Neuronal stem cell (in vitro differentiated cells): ENCODE results near the gene FAH.

Experiments
- DNase-seq: peaks from one replicate; pipeline ENCODE4 v3.0.0-alpha.2; 2013; ENCODE audit warnings: low spot score
- H2AFZ ChIP-seq: one replicate; pipeline ENCODE4 v1.6.1; 2013; ENCODE audit warnings: mild to moderate bottlenecking, low read length, inconsistent platforms
- H2AK5ac ChIP-seq: 2 replicates; pipeline ENCODE4 v1.6.1; 2013; ENCODE audit warnings: low read depth, mild to moderate bottlenecking, inconsistent platforms, low read length, moderate library complexity, mixed read lengths
- H2BK120ac ChIP-seq: 2 replicates; pipeline ENCODE4 v1.6.1; 2013; ENCODE audit warnings: low read depth, mild to moderate bottlenecking, inconsistent platforms, low read length, moderate library complexity, mixed read lengths
- H2BK12ac ChIP-seq: one replicate; pipeline ENCODE4 v1.6.1; 2013; ENCODE audit warnings: low read length, inconsistent platforms
- H2BK15ac ChIP-seq: 2 replicates; pipeline ENCODE4 v1.6.1; 2013; ENCODE audit warnings: mild to moderate bottlenecking, low read length, inconsistent platforms, mixed read lengths
- H2BK5ac ChIP-seq: one replicate; pipeline ENCODE4 v1.6.1; 2013; ENCODE audit warnings: inconsistent platforms, mild to moderate bottlenecking, low read length, moderate library complexity
- H3K14ac ChIP-seq: one replicate; pipeline ENCODE4 v1.6.1; 2013; ENCODE audit warnings: low read length, inconsistent platforms
- H3K18ac ChIP-seq: 2 replicates; pipeline ENCODE4 v1.6.1; 2013; ENCODE audit warnings: low read length, inconsistent platforms
- H3K23ac ChIP-seq: 2 replicates; pipeline ENCODE4 v1.6.1; 2013; ENCODE audit warnings: low read depth, mild to moderate bottlenecking, mixed read lengths, low read length, inconsistent platforms; ENCODE audit not compliant: poor library complexity
- H3K27ac ChIP-seq: replicated peaks from 3 replicates; pipeline ENCODE4 v1.5.1; 2013; ENCODE audit warnings: low read length, inconsistent platforms
- H3K27me3 ChIP-seq, 3 experiments: 2 replicates each; pipeline ENCODE4 v1.6.1; 2013; ENCODE audit warnings: low read length in 3 of 3, mild to moderate bottlenecking in 2 of 3, inconsistent platforms in 1 of 3, low read depth in 1 of 3, mixed read lengths in 1 of 3, moderate library complexity in 1 of 3; ENCODE audit not compliant: control insufficient read depth in 3 of 3, insufficient read depth in 3 of 3
- H3K36me3 ChIP-seq, 2 donors: replicated peaks in 1 of 2; 2 replicates each; pipeline ENCODE4 v1.6.1; 2013; ENCODE audit warnings: low read length in 2 of 2; ENCODE audit not compliant: control insufficient read depth in 2 of 2, insufficient read depth in 2 of 2
- H3K4ac ChIP-seq: 2 replicates; pipeline ENCODE4 v1.6.1; 2013; ENCODE audit warnings: inconsistent platforms, mild to moderate bottlenecking, low read length, moderate library complexity
- H3K4me1 ChIP-seq, 2 donors: 1 replicate in 1 of 2; 2 replicates in 1 of 2; pipeline ENCODE4 v1.6.1; 2013; ENCODE audit warnings: low read length in 2 of 2, low read depth in 1 of 2; ENCODE audit not compliant: control insufficient read depth in 2 of 2, insufficient read depth in 1 of 2
- H3K4me2 ChIP-seq: one replicate; pipeline ENCODE4 v1.6.1; 2013; ENCODE audit warnings: mild to moderate bottlenecking, low read length, inconsistent platforms; ENCODE audit not compliant: insufficient read depth, poor library complexity, severe bottlenecking
- H3K4me3 ChIP-seq, 2 donors: 2 replicates each; pipeline ENCODE4 v1.5.1; 2013; ENCODE audit warnings: low read length in 2 of 2, mild to moderate bottlenecking in 2 of 2, inconsistent platforms in 1 of 2, moderate library complexity in 1 of 2
- H3K79me1 ChIP-seq: one replicate; pipeline ENCODE4 v1.6.1; 2013; ENCODE audit warnings: low read depth, mild to moderate bottlenecking, inconsistent platforms, low read length, moderate library complexity
- H3K9ac ChIP-seq: one replicate; pipeline ENCODE4 v1.6.1; 2013; ENCODE audit warnings: mild to moderate bottlenecking, low read depth, low read length, inconsistent platforms; ENCODE audit not compliant: poor library complexity
- H3K9me3 ChIP-seq, 2 donors: replicated peaks in 1 of 2; 2 replicates each; pipeline versions ENCODE3 to v1.6.1; 2013; ENCODE audit warnings: low read length in 2 of 2, mild to moderate bottlenecking in 2 of 2, inconsistent platforms in 1 of 2, low read depth in 1 of 2, mixed read lengths in 1 of 2, moderate library complexity in 1 of 2; ENCODE audit not compliant: control insufficient read depth in 2 of 2, insufficient read depth in 1 of 2
- H4K8ac ChIP-seq: one replicate; pipeline ENCODE4 v1.6.1; 2013; ENCODE audit warnings: low read depth, mild to moderate bottlenecking, inconsistent platforms, low read length, moderate library complexity
- H4K91ac ChIP-seq: one replicate; pipeline ENCODE4 v1.6.1; 2013; ENCODE audit warnings: low read length, low read depth, mild to moderate bottlenecking, inconsistent platforms; ENCODE audit not compliant: poor library complexity
- WGBS, 2 donors: extraction: QIAGEN DNeasy Blood & Tissue Kit; methylation state at CpG; one replicate each; pipeline ENCODE4 v1.1.7; 2013; ENCODE audit warnings: missing lambda C conversion rate in 2 of 2, mixed read lengths in 1 of 2; ENCODE audit not compliant: insufficient read length in 2 of 2, insufficient replicate concordance in 1 of 2; ENCODE audit errors: extremely low coverage in 2 of 2; 5-methylcytosine and 5-hydroxymethylcytosine counted together

FAH gene

GRCh38 chr15:80169768-80170357 lies 17.1 kb downstream of the FAH start:
- no peak overlapping the region for H3K4me3 ChIP-seq
- no peak overlapping the region for H3K14ac ChIP-seq
- H2BK12ac ChIP-seq: no peak overlapping the region
- H3K18ac ChIP-seq: no peak overlapping the region
- DNase-seq: no peak
- no CpG with 5 or more reads among the region's 12 CpGs for WGBS, 2 donors
- peaks cover 0 to 2% of the 10 kb centered on the region in 2 donors for H3K9me3 ChIP-seq
- H3K23ac ChIP-seq: no peak overlapping the region
- no peak overlapping the region for H3K27ac ChIP-seq
- no peaks in the 10 kb centered on the region for H3K79me1 ChIP-seq
- H3K4ac ChIP-seq: no peak overlapping the region
- no peak overlapping the region for H3K4me2 ChIP-seq
- no peak overlapping the region for H3K9ac ChIP-seq
- H3K27me3 ChIP-seq: no peaks in the 10 kb centered on the region
- no peak overlapping the region for H4K8ac ChIP-seq
- H2AFZ ChIP-seq: no peak overlapping the region
- H4K91ac ChIP-seq: no peak overlapping the region
- no peak overlapping the region for H2BK15ac ChIP-seq
- peaks cover 2 to 6% of the 10 kb centered on the region in 2 donors for H3K36me3 ChIP-seq
- no peak overlapping the region for H2BK120ac ChIP-seq
- peak overlapping the region; percentile 6 for H2BK5ac ChIP-seq
- H3K4me1 ChIP-seq: peaks cover 0 to 3% of the 10 kb centered on the region in 2 donors
- no peak overlapping the region for H2AK5ac ChIP-seq

- Histone ChIP-seq H2AFZ (no peak overlapping the region), H3K23ac (no peak overlapping the region), H3K9ac (no peak overlapping the region), H3K18ac (no peak overlapping the region), H3K36me3 (peaks cover 5 to 6% of the 10 kb centered on the region in 2 donors), H3K4me2 (no peak overlapping the region), H2BK12ac (no peak overlapping the region), H2BK5ac (peak overlapping the region; percentile 6), H3K27me3 (no peaks in the 10 kb centered on the region), H2BK120ac (no peak overlapping the region), H3K4me3 (no peak overlapping the region), H3K9me3 (peaks cover 0 to 2% of the 10 kb centered on the region in 2 donors), H3K14ac (no peak overlapping the region), H3K27ac (no peak overlapping the region), H4K91ac (no peak overlapping the region), H2BK15ac (no peak overlapping the region), H3K79me1 (no peaks in the 10 kb centered on the region), H3K4ac (no peak overlapping the region), H2AK5ac (no peak overlapping the region), H4K8ac (no peak overlapping the region), H3K4me1 (peaks cover 0 to 3% of the 10 kb centered on the region in 2 donors)
- no CpG with 5 or more reads among the region's 2 CpGs for WGBS, 2 donors
- DNase-seq: no peak
Measured at GRCh38 chr15:80170596-80170995, 17.8 kb downstream of the FAH start.

GRCh38 chr15:80171787-80172186 lies 19.0 kb downstream of the FAH start:
- Histone ChIP-seq H3K23ac (no peak overlapping the region), H3K14ac (no peak overlapping the region), H4K91ac (no peak overlapping the region), H3K9ac (no peak overlapping the region), H3K9me3 (peaks cover 0 to 2% of the 10 kb centered on the region in 2 donors), H3K4me3 (no peak overlapping the region), H3K27ac (no peak overlapping the region), H2AK5ac (no peak overlapping the region), H3K4me1 (peaks cover 0 to 3% of the 10 kb centered on the region in 2 donors), H3K27me3 (no peaks in the 10 kb centered on the region), H2BK12ac (no peak overlapping the region), H3K79me1 (no peaks in the 10 kb centered on the region), H2BK5ac (no peak overlapping the region), H2AFZ (no peak overlapping the region), H3K4me2 (no peak overlapping the region), H3K36me3 (peaks cover 5 to 6% of the 10 kb centered on the region in 2 donors), H2BK120ac (no peak overlapping the region), H3K18ac (no peak overlapping the region), H3K4ac (no peak overlapping the region), H2BK15ac (no peak overlapping the region), H4K8ac (no peak overlapping the region)
- no peak for DNase-seq
- no CpG with 5 or more reads among the region's 4 CpGs for WGBS, 2 donors

- DNase-seq: no peak
- Histone ChIP-seq H3K4me2 (no peak overlapping the region), H3K79me1 (no peaks in the 10 kb centered on the region), H2AK5ac (no peak overlapping the region), H2AFZ (no peak overlapping the region), H3K4me3 (no peak overlapping the region), H2BK15ac (no peak overlapping the region), H2BK120ac (no peak overlapping the region), H3K4me1 (peaks cover 0 to 3% of the 10 kb centered on the region in 2 donors), H2BK5ac (no peak overlapping the region), H3K18ac (no peak overlapping the region), H3K27ac (no peak overlapping the region), H3K9me3 (peaks cover 0 to 2% of the 10 kb centered on the region in 2 donors), H4K8ac (no peak overlapping the region), H3K27me3 (no peaks in the 10 kb centered on the region), H3K9ac (no peak overlapping the region), H3K4ac (no peak overlapping the region), H2BK12ac (no peak overlapping the region), H3K36me3 (peaks cover 5 to 6% of the 10 kb centered on the region in 2 donors), H3K14ac (no peak overlapping the region), H4K91ac (no peak overlapping the region), H3K23ac (no peak overlapping the region)
- no CpG with 5 or more reads among the region's 8 CpGs for WGBS, 2 donors
Measured at GRCh38 chr15:80172401-80172800, 19.6 kb downstream of the FAH start.
